ACC112 (cell line): ENCODE measurements around the gene CGB7.
"Not testable (repeated sequence)": the region's sequence is repeated elsewhere in the genome, so short reads cannot be mapped to it uniquely, and the experiment has no call there.

ENCODE experiments used
- H2AFZ ChIP-seq: fragments of 200-600 bp; sonication (generic); one replicate; pipeline ENCODE4 v1.6.0; 2017; ENCODE audit warnings: antibody characterized with exemption, low read length; ENCODE audit not compliant: unreplicated experiment
- H3K27ac ChIP-seq: fragments of 200-600 bp; sonication (generic); 2 replicates; pipeline ENCODE4 v1.5.1; 2014; ENCODE audit warnings: low read depth, mild to moderate bottlenecking, antibody characterized with exemption, low read length, moderate library complexity
- H3K27me3 ChIP-seq: fragments of 200-600 bp; sonication (generic); 2 replicates; pipeline ENCODE4 v1.6.1; 2014; ENCODE audit warnings: mild to moderate bottlenecking, antibody characterized with exemption, low read length, moderate library complexity, mixed read lengths; ENCODE audit not compliant: insufficient read depth
- H3K36me3 ChIP-seq: fragments of 200-600 bp; sonication (generic); 2 replicates; pipeline ENCODE4 v1.6.1; 2016; ENCODE audit warnings: mild to moderate bottlenecking, antibody characterized with exemption, low read length, moderate library complexity, mixed read lengths; ENCODE audit not compliant: insufficient read depth
- H3K4me1 ChIP-seq: fragments of 200-600 bp; sonication (generic); one replicate; pipeline ENCODE4 v1.6.1; 2016; ENCODE audit warnings: low read length, mixed read lengths; ENCODE audit not compliant: insufficient read depth, unreplicated experiment, control insufficient read depth
- H3K4me3 ChIP-seq: fragments of 200-600 bp; sonication (generic); 2 replicates; pipeline ENCODE4 v1.5.1; 2014; ENCODE audit warnings: mild to moderate bottlenecking, low read depth, low read length
- H3K79me2 ChIP-seq: fragments of 200-600 bp; sonication (generic); one replicate; pipeline ENCODE4 v1.6.0; 2016; ENCODE audit warnings: low read length; ENCODE audit not compliant: control insufficient read depth, unreplicated experiment, insufficient read depth

The CGB7 gene

DNA sequence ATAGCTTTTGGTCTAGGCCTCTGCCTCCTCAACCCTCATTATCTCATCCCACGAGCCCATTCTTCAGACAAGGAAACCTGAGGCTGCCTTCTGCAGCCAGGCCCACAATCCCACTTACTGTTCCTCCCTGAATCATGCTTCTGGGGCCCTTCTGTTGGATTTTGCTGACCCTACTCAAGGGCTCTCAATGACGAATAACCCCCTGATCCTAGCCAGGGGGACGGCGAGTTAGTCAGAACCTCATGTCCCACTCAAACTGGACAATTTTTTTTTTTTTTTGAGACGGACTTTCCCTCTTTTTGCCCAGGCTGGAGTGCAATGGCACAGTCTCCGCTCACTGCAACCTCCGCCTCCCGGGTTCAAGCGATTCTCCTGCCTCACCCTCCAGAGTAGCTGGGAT is 35.4 kb downstream of the CGB7 start:
- no peak overlapping the region for H2AFZ ChIP-seq
- no peaks in the 10 kb centered on the region for H3K4me1 ChIP-seq
- no peaks in the 10 kb centered on the region for H3K36me3 ChIP-seq
- H3K27me3 ChIP-seq = no peaks in the 10 kb centered on the region
- H3K27ac ChIP-seq = no peak overlapping the region
- no peak overlapping the region for H3K4me3 ChIP-seq
- no peaks in the 10 kb centered on the region for H3K79me2 ChIP-seq

DNA sequence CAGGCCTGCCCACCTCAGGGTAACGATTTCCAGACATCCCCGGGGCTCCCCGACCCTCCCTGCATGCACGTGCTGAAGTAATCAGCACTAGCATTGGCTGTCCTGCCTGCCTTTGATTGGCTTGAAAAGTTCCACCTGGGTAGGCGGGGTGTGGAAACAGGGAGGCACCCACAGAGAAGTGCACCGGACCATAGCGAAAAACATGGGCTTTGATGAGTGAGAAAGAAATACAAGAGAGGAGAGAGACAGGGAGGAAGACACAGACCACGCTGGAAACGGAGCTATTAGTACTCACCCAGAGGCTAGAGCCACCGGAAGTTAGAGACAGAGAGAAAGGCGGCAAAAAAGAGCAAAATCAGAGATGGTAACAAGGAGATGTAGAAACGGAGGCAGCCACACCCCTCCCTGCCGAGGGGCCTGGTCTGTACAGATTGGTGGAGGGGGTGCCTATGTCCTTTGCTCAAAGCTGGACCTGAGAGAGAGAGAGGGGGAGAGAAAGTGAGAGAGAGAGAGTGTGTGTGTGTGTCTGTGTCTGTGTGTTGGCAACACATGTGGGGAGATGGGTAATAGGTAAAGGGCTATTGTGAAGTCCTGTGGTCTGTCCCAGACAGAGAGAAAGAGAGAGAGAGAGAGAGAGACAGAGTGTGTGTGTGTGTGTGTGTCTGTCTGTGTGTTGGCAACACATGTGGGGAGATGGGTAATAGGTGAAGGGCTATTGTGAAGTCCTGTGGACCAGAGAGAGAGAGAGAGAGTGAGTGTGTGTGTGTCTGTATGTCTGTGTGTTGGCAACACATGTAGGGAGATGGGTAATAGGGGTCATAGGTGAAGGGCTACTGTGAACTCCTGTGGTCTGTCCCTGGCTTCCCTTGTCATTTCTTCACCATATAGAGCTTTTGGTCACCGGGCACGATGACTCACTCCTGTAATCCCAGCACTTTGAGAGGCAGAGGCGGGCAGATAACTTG is 36.3 kb downstream of the CGB7 start:
- Histone ChIP-seq H3K4me1 (no peaks in the 10 kb centered on the region), H3K27ac (no peak overlapping the region), H3K36me3 (no peaks in the 10 kb centered on the region), H2AFZ (no peak overlapping the region), H3K79me2 (no peaks in the 10 kb centered on the region), H3K27me3 (no peaks in the 10 kb centered on the region), H3K4me3 (no peak overlapping the region)

DNA sequence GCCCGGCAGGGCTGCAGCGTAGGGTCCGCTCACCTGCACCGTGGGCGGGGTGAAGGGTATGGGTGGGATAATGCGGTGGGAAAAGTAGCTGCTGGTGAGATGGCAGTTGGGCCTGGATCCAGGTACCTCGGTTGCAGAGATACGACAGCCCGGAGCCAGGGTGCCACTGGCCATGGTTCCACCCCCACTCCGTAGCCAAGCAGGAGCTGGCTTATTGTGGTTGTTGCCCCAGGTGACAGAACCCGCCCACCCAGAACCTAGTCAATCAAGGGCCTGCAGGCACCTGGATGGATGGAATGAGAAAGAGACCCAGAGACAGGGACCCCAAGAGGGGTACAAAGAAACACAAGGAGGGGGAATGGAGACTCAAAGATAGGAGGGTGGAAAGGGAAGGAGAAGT is 37.2 kb downstream of the CGB7 start:
- H3K4me3 ChIP-seq = no peak overlapping the region
- no peak overlapping the region for H2AFZ ChIP-seq
- no peaks in the 10 kb centered on the region for H3K27me3 ChIP-seq
- H3K27ac ChIP-seq = no peak overlapping the region
- H3K4me1 ChIP-seq = no peaks in the 10 kb centered on the region
- no peaks in the 10 kb centered on the region for H3K36me3 ChIP-seq
- no peaks in the 10 kb centered on the region for H3K79me2 ChIP-seq

DNA sequence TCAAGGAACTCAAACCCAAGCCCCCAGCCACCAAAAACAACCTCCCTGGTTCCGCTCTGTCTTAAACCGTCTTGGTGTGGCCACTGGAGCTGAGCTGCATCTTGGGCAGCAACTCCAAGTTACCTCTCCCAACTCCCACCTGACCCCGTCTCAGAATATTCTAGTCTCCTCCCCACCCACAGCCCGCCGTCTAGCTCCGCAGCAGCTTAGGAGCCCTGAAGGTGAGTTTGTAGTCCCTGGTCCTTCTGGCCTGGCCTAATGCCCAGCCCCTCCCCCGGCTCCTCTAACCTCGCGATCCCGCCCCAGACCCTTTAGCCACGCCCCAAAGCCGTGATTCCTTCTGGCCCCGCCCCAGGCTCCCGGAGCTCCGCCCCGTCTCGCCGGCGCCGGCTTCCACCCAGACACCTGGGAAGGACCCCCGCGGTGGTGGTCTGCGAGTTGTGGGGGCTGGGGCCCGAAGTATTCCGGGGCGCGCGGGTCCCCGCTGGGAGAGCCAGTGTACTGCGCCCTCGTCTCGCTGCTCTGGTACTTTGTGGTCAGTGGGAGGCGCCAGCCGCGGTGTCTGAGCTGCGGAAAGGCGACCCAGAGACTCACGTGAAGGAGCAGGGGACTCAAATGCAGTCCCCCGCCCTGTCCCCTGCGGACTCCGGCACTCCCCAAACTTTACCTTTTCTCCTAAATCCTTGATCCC is 38.2 kb downstream of the CGB7 start:
- Histone ChIP-seq H2AFZ (peak overlapping the region; percentile 60), H3K27ac (no peak overlapping the region), H3K4me1 (no peaks in the 10 kb centered on the region), H3K4me3 (peak overlapping the region; percentile 71), H3K27me3 (no peaks in the 10 kb centered on the region), H3K79me2 (no peaks in the 10 kb centered on the region), H3K36me3 (no peaks in the 10 kb centered on the region)

- not testable (repeated sequence) for H3K79me2 ChIP-seq, H3K27me3 ChIP-seq, H3K4me1 ChIP-seq, H3K27ac ChIP-seq, H3K36me3 ChIP-seq
- Histone ChIP-seq H3K4me3 (peak overlapping the region; percentile 71), H2AFZ (peak overlapping the region; percentile 60)
Observed at GRCh38 chr19:49018388-49019241, 38.9 kb downstream of the CGB7 start.

DNA sequence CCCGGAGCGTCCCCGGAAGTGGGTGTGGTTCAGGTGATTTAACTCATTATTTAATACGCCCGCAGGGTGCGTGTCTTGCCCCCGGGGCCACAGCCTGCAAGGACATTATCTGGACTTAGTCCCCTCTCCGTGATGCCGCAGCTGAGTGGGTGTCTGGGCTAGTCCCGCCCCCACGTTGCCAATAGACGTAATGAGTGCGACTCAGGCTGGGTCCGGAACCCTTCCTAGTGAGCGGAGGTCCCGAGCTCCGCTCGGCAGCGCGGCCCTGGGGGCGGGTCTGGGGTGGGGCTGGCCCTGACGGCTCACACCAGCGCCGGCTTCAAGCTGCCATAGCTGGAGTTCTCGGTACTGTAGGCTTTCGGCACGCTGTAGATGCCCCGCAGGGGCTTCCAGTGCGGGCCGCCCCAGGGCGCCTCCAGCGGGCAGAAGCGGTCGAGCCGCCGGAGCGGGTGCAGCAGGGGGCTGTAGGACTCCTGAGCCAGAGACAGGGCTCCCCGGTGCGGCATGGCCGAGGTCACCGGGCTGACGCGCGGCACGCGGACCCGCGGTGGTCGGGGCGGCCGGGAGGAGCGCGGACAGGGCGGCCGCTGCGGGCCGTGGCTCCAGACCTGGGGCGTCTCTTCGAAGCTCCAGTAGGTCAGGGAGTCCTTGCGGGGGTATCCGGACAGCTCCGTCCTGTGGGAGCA is 39.7 kb downstream of the CGB7 start:
- no peaks in the 10 kb centered on the region for H3K79me2 ChIP-seq
- peak overlapping the region; percentile 71 for H3K4me3 ChIP-seq
- no peaks in the 10 kb centered on the region for H3K4me1 ChIP-seq
- H2AFZ ChIP-seq = no peak overlapping the region
- H3K27ac ChIP-seq = no peak overlapping the region
- no peaks in the 10 kb centered on the region for H3K27me3 ChIP-seq
- H3K36me3 ChIP-seq = no peaks in the 10 kb centered on the region

- no peaks in the 10 kb centered on the region for H3K79me2 ChIP-seq
- H3K27ac ChIP-seq = no peak within 1 kb of the TSS
- H3K27me3 ChIP-seq = no peaks in the 10 kb centered on the region
- H3K4me1 ChIP-seq = no peaks in the 10 kb centered on the region
- H3K4me3 ChIP-seq = peak within 1 kb of the TSS; percentile 71
- H2AFZ ChIP-seq = no peak within 1 kb of the TSS
- H3K36me3 ChIP-seq = no peaks in the 10 kb centered on the region
Observed at GRCh38 chr19:49017041-49017665, 40.4 kb downstream of the CGB7 start, which contains the start of gene LHB. Gene LHB (minus strand): TSS chr19:49017091. CDS start chr19:49017081, 10 bp downstream.

GRCh38 chr19:49016067-49016839 is 41.3 kb downstream of the CGB7 start:
- Histone ChIP-seq H3K79me2 (no peaks in the 10 kb centered on the region), H3K4me3 (no peak overlapping the region), H3K27ac (no peak overlapping the region), H3K4me1 (no peaks in the 10 kb centered on the region), H3K36me3 (no peaks in the 10 kb centered on the region), H2AFZ (no peak overlapping the region), H3K27me3 (no peaks in the 10 kb centered on the region)

DNA sequence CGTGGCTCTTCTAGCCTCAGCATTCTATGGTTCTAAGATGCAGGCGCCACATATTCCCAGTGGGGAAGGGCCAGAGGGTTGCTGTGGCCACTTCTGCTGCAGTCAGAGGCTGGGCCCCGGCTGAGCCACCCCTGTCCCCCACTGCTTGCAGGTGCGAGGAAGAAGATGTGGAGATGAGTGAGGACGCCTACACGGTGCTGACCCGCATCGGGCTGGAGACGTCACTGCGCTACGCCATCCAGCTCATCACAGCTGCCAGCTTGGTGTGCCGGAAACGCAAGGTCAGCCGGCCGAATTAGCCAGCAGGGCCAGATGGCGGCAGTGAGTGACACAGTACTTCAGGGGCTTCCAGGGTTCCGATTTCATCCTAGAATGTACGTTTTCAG is 42.7 kb downstream of the CGB7 start:
- H3K4me3 ChIP-seq = no peak overlapping the region
- no peaks in the 10 kb centered on the region for H3K36me3 ChIP-seq
- no peaks in the 10 kb centered on the region for H3K79me2 ChIP-seq
- no peak overlapping the region for H2AFZ ChIP-seq
- no peaks in the 10 kb centered on the region for H3K27me3 ChIP-seq
- no peaks in the 10 kb centered on the region for H3K4me1 ChIP-seq
- H3K27ac ChIP-seq = no peak overlapping the region
